ENCODE results near the gene STOML3. TPM values are rescaled to one million over a fixed set of nuclear protein-coding genes. Genes with fewer than 3 reads are reported as not detected.

Gene STOML3
- total and polyA plus RNA-seq, 8 donors = 0.07 TPM; not detected in 7

GRCh38 chr13:38998739-38999138 lies 8.1 kb upstream of the STOML3 start:
- no peak for TF ChIP-seq CTCF (IDR thresholded peaks at IDR 0.05)
- ATAC-seq = no peak
- H3K4me1 ChIP-seq = no peaks in the 10 kb centered on the region
- intact Hi-C loops (cut with DNase I) = no loop called here
- 70 to 71% methylated on average over 3 of the region's 3 CpGs for WGBS, 2 donors
- no peaks in the 10 kb centered on the region for H3K36me3 ChIP-seq
- H3K27ac ChIP-seq = no peak overlapping the region
- no peaks in the 10 kb centered on the region for H3K9me3 ChIP-seq
- FAIRE-seq = no peak
- H3K27me3 ChIP-seq = no peaks in the 10 kb centered on the region
- no peak for DNase-seq
- H3K4me3 ChIP-seq = no peak overlapping the region

GRCh38 chr13:38993381-38993780 lies 2.8 kb upstream of the STOML3 start:
- 51 to 61% methylated on average over 4 of the region's 4 CpGs for WGBS, 2 donors
- Histone ChIP-seq H3K4me1 (no peaks in the 10 kb centered on the region), H3K4me3 (no peak overlapping the region), H3K27ac (no peak overlapping the region), H3K9me3 (no peaks in the 10 kb centered on the region), H3K36me3 (no peaks in the 10 kb centered on the region), H3K27me3 (no peaks in the 10 kb centered on the region)
- TF ChIP-seq CTCF (IDR thresholded peaks at IDR 0.05) = no peak
- intact Hi-C loops (cut with DNase I) = no loop called here
- no peak for DNase-seq
- no peak for FAIRE-seq
- ATAC-seq = no peak

GRCh38 chr13:38981096-38981495 lies 9.5 kb downstream of the STOML3 start:
- H3K27me3 ChIP-seq = no peaks in the 10 kb centered on the region
- no peak for TF ChIP-seq CTCF (IDR thresholded peaks at IDR 0.05)
- FAIRE-seq (no peak), DNase-seq (no peak), ATAC-seq (no peak)
- WGBS, 2 donors = 39 to 42% methylated on average over 2 of the region's 2 CpGs
- H3K9me3 ChIP-seq = no peaks in the 10 kb centered on the region
- H3K4me3 ChIP-seq = no peak overlapping the region
- no peaks in the 10 kb centered on the region for H3K36me3 ChIP-seq
- intact Hi-C loops (cut with DNase I) = no loop called here
- H3K27ac ChIP-seq = peak overlapping the region in 1 of 4 donors; percentile 13
- H3K4me1 ChIP-seq = peaks cover 0 to 8% (median 5%) of the 10 kb centered on the region in 3 donors

GRCh38 chr13:38980750-38981078 lies 9.9 kb downstream of the STOML3 start:
- no peak for FAIRE-seq
- ATAC-seq = peak in 2 of 4 donors; percentile 31 to 34
- DNase-seq = no peak
- Histone ChIP-seq H3K27ac (peak overlapping the region in 1 of 4 donors; percentile 13), H3K36me3 (no peaks in the 10 kb centered on the region), H3K4me3 (no peak overlapping the region), H3K9me3 (no peaks in the 10 kb centered on the region), H3K27me3 (no peaks in the 10 kb centered on the region), H3K4me1 (peaks cover 0 to 8% (median 5%) of the 10 kb centered on the region in 3 donors)
- 33 to 45% methylated on average over 2 of the region's 2 CpGs for WGBS, 2 donors
- TF ChIP-seq CTCF (IDR thresholded peaks at IDR 0.05) = no peak
- intact Hi-C loops (cut with DNase I) = no loop called here

- no peaks in the 10 kb centered on the region for H3K27me3 ChIP-seq
- 39 to 43% methylated on average over 9 of the region's 9 CpGs for WGBS, 2 donors
- DNase-seq (peak in 3 of 6 donors; percentile 64 to 79 (median 71)), ATAC-seq (peak; percentile 58 to 90 (median 88)), FAIRE-seq (no peak)
- H3K27ac ChIP-seq = peak overlapping the region in 1 of 4 donors; percentile 13
- no peak for TF ChIP-seq CTCF (IDR thresholded peaks at IDR 0.05)
- intact Hi-C loops (cut with DNase I) = no loop called here
- peaks cover 0 to 8% (median 5%) of the 10 kb centered on the region in 3 donors for H3K4me1 ChIP-seq
- H3K4me3 ChIP-seq = no peak overlapping the region
- no peaks in the 10 kb centered on the region for H3K9me3 ChIP-seq
- H3K36me3 ChIP-seq = no peaks in the 10 kb centered on the region
Measured at GRCh38 chr13:38979891-38980749, 10.5 kb downstream of the STOML3 start.
